HG02610 (cell line): Measurements from ENCODE around the gene ZNHIT6.
"Not testable (repeated sequence)": the region's sequence is repeated elsewhere in the genome, so short reads cannot be mapped to it uniquely, and the experiment has no call there.

ENCODE experiments used
- ATAC-seq: cut with Tn5 transposase; IDR thresholded peaks from one replicate; pipeline ENCODE4 v1.9.1; 2021; ENCODE audit warnings: mild to moderate bottlenecking, moderate library complexity; ENCODE audit not compliant: unreplicated experiment

The ZNHIT6 gene

GRCh38 chr1:85707990-85708828 lies at the start of gene ZNHIT6:
TSS of gene ZNHIT6 (minus strand) at chr1:85708433. CDS start at chr1:85708284, 149 bp downstream.
- peak; percentile 91 for ATAC-seq

GRCh38 chr1:85756864-85757263 lies 48.6 kb upstream of the ZNHIT6 start:
- ATAC-seq = no peak

- no peak for ATAC-seq
These were observed 39.9 kb upstream of the ZNHIT6 start for GRCh38 chr1:85748120-85748519.

- no peak for ATAC-seq
These were observed 38.5 kb upstream of the ZNHIT6 start for GRCh38 chr1:85746777-85747176.

- no peak for ATAC-seq
These were observed 35.6 kb upstream of the ZNHIT6 start for GRCh38 chr1:85743814-85744213.

GRCh38 chr1:85734931-85735330 lies 26.7 kb upstream of the ZNHIT6 start:
- ATAC-seq = no peak

GRCh38 chr1:85718678-85719340 lies 10.6 kb upstream of the ZNHIT6 start:
- no peak for ATAC-seq

GRCh38 chr1:85714418-85715114 lies 6.3 kb upstream of the ZNHIT6 start:
- not testable (repeated sequence) for ATAC-seq

GRCh38 chr1:85708829-85709227 lies 595 bp upstream of the ZNHIT6 start:
- ATAC-seq = no peak

GRCh38 chr1:85707267-85707989 lies 805 bp downstream of the ZNHIT6 start:
- ATAC-seq = peak; percentile 35

GRCh38 chr1:85705940-85706339 lies 2.3 kb downstream of the ZNHIT6 start:
- no peak for ATAC-seq

GRCh38 chr1:85700422-85700821 lies 7.8 kb downstream of the ZNHIT6 start:
- no peak for ATAC-seq

- no peak for ATAC-seq
These were observed 10.3 kb downstream of the ZNHIT6 start for GRCh38 chr1:85697895-85698294.

- no peak for ATAC-seq
These were observed 15.4 kb downstream of the ZNHIT6 start for GRCh38 chr1:85692730-85693314.

GRCh38 chr1:85689775-85690404 lies 18.3 kb downstream of the ZNHIT6 start:
- ATAC-seq = no peak

- no peak for ATAC-seq
These were observed 24.8 kb downstream of the ZNHIT6 start for GRCh38 chr1:85683292-85684025.

- no peak for ATAC-seq
These were observed 27.1 kb downstream of the ZNHIT6 start for GRCh38 chr1:85681087-85681486.

- ATAC-seq = no peak
These were observed 30.0 kb downstream of the ZNHIT6 start for GRCh38 chr1:85678193-85678592.

- ATAC-seq = no peak
These were observed 30.6 kb downstream of the ZNHIT6 start for GRCh38 chr1:85677656-85678055.
